ENCODE measurements around the gene SCAMP4. TPM values are rescaled to one million over a fixed set of nuclear protein-coding genes. Genes with fewer than 3 reads are reported as not detected.
"Not testable (repeated sequence)": the region's sequence is repeated elsewhere in the genome, so short reads cannot be mapped to it uniquely, and the experiment has no call there.

SCAMP4 gene
- total RNA-seq, 1 experiment from 2014 or later = 69.0 TPM

DNA sequence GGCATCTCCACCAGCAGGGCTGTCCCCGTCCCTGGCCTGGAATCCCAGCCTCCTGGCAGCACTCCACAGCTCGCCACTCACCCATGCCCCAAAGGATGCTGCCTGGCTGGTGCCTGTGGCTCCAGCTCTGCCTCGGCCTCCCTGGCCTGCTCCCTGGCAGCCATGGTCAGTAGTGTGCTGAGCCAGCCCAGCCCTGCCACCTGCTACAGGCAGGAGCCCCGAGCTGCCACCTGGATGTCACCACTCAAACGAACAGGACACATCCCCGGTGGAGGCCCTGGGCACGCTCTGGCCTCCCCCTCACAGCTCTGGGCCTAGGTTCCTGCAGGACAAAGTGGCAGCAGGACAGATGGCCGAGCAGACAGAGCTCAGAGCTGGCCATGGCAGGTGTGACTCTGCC lies 26.6 kb upstream of the SCAMP4 start:
- H3K4me1 Mint-ChIP-seq = peaks cover 29 to 30% of the 10 kb centered on the region in 2 experiments
- not testable (repeated sequence) for H3K9me3 ChIP-seq (ENCODE audit: control insufficient read depth, low read depth, low read length); H3K14ac ChIP-seq (ENCODE audit: insufficient read depth, low read length); H4K91ac ChIP-seq (ENCODE audit: insufficient read length, low read depth, low read length); H3K23ac ChIP-seq (ENCODE audit: insufficient read length, low read depth, low read length); H4K5ac ChIP-seq (ENCODE audit: insufficient read length, low read depth, low read length); DNase-seq; H2BK5ac ChIP-seq (ENCODE audit: insufficient read length, low read length); H4K20me1 ChIP-seq (ENCODE audit: control insufficient read depth, insufficient read depth, insufficient read length); H3K9ac ChIP-seq (ENCODE audit: extremely low read depth, insufficient read length, low read length); H3K9me3 Mint-ChIP-seq; H3K4me3 Mint-ChIP-seq; H3K27ac ChIP-seq (ENCODE audit: insufficient read length, low read depth, low read length); H3K18ac ChIP-seq (ENCODE audit: insufficient read length, low read depth, low read length); H4K8ac ChIP-seq (replicated peaks; ENCODE audit: insufficient read length, low read depth, low read length); H3K4ac ChIP-seq (ENCODE audit: low read depth, low read length); H2AFZ ChIP-seq (ENCODE audit: low read length); H3K4me1 ChIP-seq (ENCODE audit: insufficient read depth, low read length); H3K56ac ChIP-seq (ENCODE audit: insufficient read length, low read depth, low read length); H2AK5ac ChIP-seq (ENCODE audit: insufficient read length, low read length); H2BK15ac ChIP-seq (ENCODE audit: low read depth, low read length); H2BK12ac ChIP-seq (ENCODE audit: insufficient read length, low read depth, low read length); H3K27me3 Mint-ChIP-seq (ENCODE audit: low read depth); H3T11ph ChIP-seq (ENCODE audit: low read length); H3K27me3 ChIP-seq (ENCODE audit: insufficient read depth, low read length); H2BK20ac ChIP-seq (ENCODE audit: low read depth, low read length, poor library complexity, severe bottlenecking); H3K27ac Mint-ChIP-seq; H3K4me2 ChIP-seq (ENCODE audit: insufficient read depth, insufficient read length, low read length); H2BK120ac ChIP-seq (ENCODE audit: low read depth, low read length, poor library complexity, severe bottlenecking); H3K36me3 Mint-ChIP-seq (ENCODE audit: insufficient read depth in 1 of 3, low read depth in 3 of 3)
- peaks cover 12% of the 10 kb centered on the region; the same call in 1 of the 2 replicates for H3K79me2 ChIP-seq (ENCODE audit: insufficient read depth, low read length)
- H3K79me1 ChIP-seq (ENCODE audit: insufficient read depth, low read depth, low read length, poor library complexity, severe bottlenecking) = peaks cover 12% of the 10 kb centered on the region
- no CpG with 5 or more reads among the region's 8 CpGs for WGBS (ENCODE audit: extremely low coverage, insufficient read length, low lambda C conversion rate)
- H3K23me2 ChIP-seq (ENCODE audit: insufficient read length, low read depth, low read length, poor library complexity, severe bottlenecking) = peaks cover 17% of the 10 kb centered on the region

DNA sequence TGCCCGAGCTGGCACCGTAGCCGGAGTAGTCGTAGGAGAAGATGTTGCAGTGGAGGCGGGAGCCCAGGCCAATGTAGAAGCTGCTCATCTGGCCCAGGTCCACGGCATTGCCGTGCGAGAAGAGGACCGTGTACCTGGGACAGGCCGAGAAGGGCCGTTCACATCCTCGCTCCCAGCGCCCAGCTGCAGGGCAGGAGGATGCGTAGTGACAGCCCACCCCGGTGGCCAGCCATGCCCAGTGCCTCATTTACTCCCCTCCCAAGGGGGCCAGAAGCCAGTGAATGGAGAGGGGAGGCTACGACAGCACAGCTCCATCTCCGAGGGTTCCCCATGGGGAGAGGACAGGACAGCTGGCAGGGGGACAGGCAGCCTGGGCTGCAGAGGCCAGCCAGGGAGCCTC lies 25.2 kb upstream of the SCAMP4 start:
- not testable (repeated sequence) for H2BK12ac ChIP-seq (ENCODE audit: insufficient read length, low read depth, low read length); H3K18ac ChIP-seq (ENCODE audit: insufficient read length, low read depth, low read length); H2BK5ac ChIP-seq (ENCODE audit: insufficient read length, low read length); H4K91ac ChIP-seq (ENCODE audit: insufficient read length, low read depth, low read length); H3K9me3 ChIP-seq (ENCODE audit: control insufficient read depth, low read depth, low read length); H2AK5ac ChIP-seq (ENCODE audit: insufficient read length, low read length); H3T11ph ChIP-seq (ENCODE audit: low read length); H4K5ac ChIP-seq (ENCODE audit: insufficient read length, low read depth, low read length); H3K27ac Mint-ChIP-seq; H2BK20ac ChIP-seq (ENCODE audit: low read depth, low read length, poor library complexity, severe bottlenecking); H3K9me3 Mint-ChIP-seq; H3K27me3 Mint-ChIP-seq (ENCODE audit: low read depth); H3K4ac ChIP-seq (ENCODE audit: low read depth, low read length); H2AFZ ChIP-seq (ENCODE audit: low read length); H3K27me3 ChIP-seq (ENCODE audit: insufficient read depth, low read length); H3K23ac ChIP-seq (ENCODE audit: insufficient read length, low read depth, low read length); H3K4me2 ChIP-seq (ENCODE audit: insufficient read depth, insufficient read length, low read length); H2BK15ac ChIP-seq (ENCODE audit: low read depth, low read length); H3K27ac ChIP-seq (ENCODE audit: insufficient read length, low read depth, low read length); H3K9ac ChIP-seq (ENCODE audit: extremely low read depth, insufficient read length, low read length); H4K20me1 ChIP-seq (ENCODE audit: control insufficient read depth, insufficient read depth, insufficient read length); H3K56ac ChIP-seq (ENCODE audit: insufficient read length, low read depth, low read length); H2BK120ac ChIP-seq (ENCODE audit: low read depth, low read length, poor library complexity, severe bottlenecking); H3K14ac ChIP-seq (ENCODE audit: insufficient read depth, low read length); H4K8ac ChIP-seq (replicated peaks; ENCODE audit: insufficient read length, low read depth, low read length); DNase-seq; H3K4me3 Mint-ChIP-seq; H3K36me3 Mint-ChIP-seq (ENCODE audit: insufficient read depth in 1 of 3, low read depth in 3 of 3)
- WGBS (ENCODE audit: extremely low coverage, insufficient read length, low lambda C conversion rate) = no CpG with 5 or more reads among the region's 17 CpGs
- Histone ChIP-seq H3K79me2 (ENCODE audit: insufficient read depth, low read length) (peaks cover 16% of the 10 kb centered on the region; the same call in 1 of the 2 replicates), H3K23me2 (ENCODE audit: insufficient read length, low read depth, low read length, poor library complexity, severe bottlenecking) (peaks cover 23% of the 10 kb centered on the region), H3K79me1 (ENCODE audit: insufficient read depth, low read depth, low read length, poor library complexity, severe bottlenecking) (peaks cover 23% of the 10 kb centered on the region), H3K4me1 (ENCODE audit: insufficient read depth, low read length) (peaks cover 11% of the 10 kb centered on the region; the same call in 1 of the 2 replicates)
- peaks cover 30% of the 10 kb centered on the region in 2 experiments for H3K4me1 Mint-ChIP-seq

All from H9 (cell line).